ENCODE data around the gene ORMDL1. TPM values are rescaled to one million over a fixed set of nuclear protein-coding genes. Genes with fewer than 3 reads are reported as not detected.

Gene ORMDL1
- polyA plus RNA-seq, 1 donor (not counting 4 experiments of a cell fraction or from before 2014, with no cell fraction given), result 86.2 TPM

- no peak overlapping the region for H3K9ac ChIP-seq (ENCODE audit: control insufficient read depth, extremely low read depth, insufficient read depth, low read length)
- FAIRE-seq, result no peak
- H3K4me3 ChIP-seq (ENCODE audit: control insufficient read depth in 2 of 3, extremely low read depth in 1 of 3, insufficient read depth in 2 of 3, low read depth in 1 of 3, low read length in 3 of 3), result no peak overlapping the region
- no peak overlapping the region for H3K27ac ChIP-seq (ENCODE audit: control insufficient read depth, insufficient read depth, low read length)
- no peaks in the 10 kb centered on the region for H3K9me1 ChIP-seq (ENCODE audit: control insufficient read depth, extremely low read depth, insufficient read depth, low read length)
- no peaks in the 10 kb centered on the region for H3K27me3 ChIP-seq (ENCODE audit: control insufficient read depth, extremely low read depth, insufficient read depth, low read length)
- H3K4me1 ChIP-seq (ENCODE audit: control insufficient read depth, extremely low read depth, insufficient read depth, low read length), result no peaks in the 10 kb centered on the region
- H3K79me2 ChIP-seq (ENCODE audit: control insufficient read depth, insufficient read depth, low read length), result no peaks in the 10 kb centered on the region
- no peak overlapping the region for H2AFZ ChIP-seq (ENCODE audit: control insufficient read depth, low read length)
- peaks cover 1 to 3% of the 10 kb centered on the region in 2 experiments for H3K36me3 ChIP-seq (ENCODE audit: control insufficient read depth in 2 of 2, extremely low read depth in 1 of 2, insufficient read depth in 2 of 2, low read length in 2 of 2)
- no peaks in the 10 kb centered on the region for H3K9me3 ChIP-seq (ENCODE audit: control insufficient read depth, low read depth, low read length)
- DNase-seq (ENCODE audit: low read depth, low spot score), result no peak
- TF ChIP-seq CTCF (optimal IDR thresholded peaks at IDR 0.05 in 1 of 3, IDR thresholded peaks at IDR 0.05 in 1 of 3, conservative IDR thresholded peaks at IDR 0.05 in 1 of 3; ENCODE audit: extremely low read depth in 1 of 3, insufficient read depth in 2 of 3, low read length in 3 of 3) (no peak), EZH2 (IDR thresholded peaks at IDR 0.05; ENCODE audit: low read length) (no peak)
- no peak overlapping the region for H3K4me2 ChIP-seq (ENCODE audit: control insufficient read depth, extremely low read depth, insufficient read depth, low read depth, low read length)
- H4K20me1 ChIP-seq (ENCODE audit: control insufficient read depth, extremely low read depth, insufficient read depth, low read length), result no peaks in the 10 kb centered on the region
- dilution Hi-C loops (cut with MboI; ENCODE audit: extremely low pct_ligation_motif_present, low sequenced_read_pairs), result no loop called here
Observed at GRCh38 chr2:189819297-189819704, 35.2 kb upstream of the ORMDL1 start.

GRCh38 chr2:189818249-189819038 lies 34.3 kb upstream of the ORMDL1 start:
- FAIRE-seq, result no peak
- H3K4me2 ChIP-seq (ENCODE audit: control insufficient read depth, extremely low read depth, insufficient read depth, low read depth, low read length), result no peak overlapping the region
- no peak for DNase-seq (ENCODE audit: low read depth, low spot score)
- no peaks in the 10 kb centered on the region for H3K79me2 ChIP-seq (ENCODE audit: control insufficient read depth, insufficient read depth, low read length)
- H3K9ac ChIP-seq (ENCODE audit: control insufficient read depth, extremely low read depth, insufficient read depth, low read length), result no peak overlapping the region
- H3K4me3 ChIP-seq (ENCODE audit: control insufficient read depth in 2 of 3, extremely low read depth in 1 of 3, insufficient read depth in 2 of 3, low read depth in 1 of 3, low read length in 3 of 3), result no peak overlapping the region
- dilution Hi-C loops (cut with MboI; ENCODE audit: extremely low pct_ligation_motif_present, low sequenced_read_pairs), result no loop called here
- no peaks in the 10 kb centered on the region for H4K20me1 ChIP-seq (ENCODE audit: control insufficient read depth, extremely low read depth, insufficient read depth, low read length)
- no peaks in the 10 kb centered on the region for H3K9me1 ChIP-seq (ENCODE audit: control insufficient read depth, extremely low read depth, insufficient read depth, low read length)
- H3K36me3 ChIP-seq (ENCODE audit: control insufficient read depth in 2 of 2, extremely low read depth in 1 of 2, insufficient read depth in 2 of 2, low read length in 2 of 2), result peaks cover 1 to 3% of the 10 kb centered on the region in 2 experiments
- no peak overlapping the region for H3K27ac ChIP-seq (ENCODE audit: control insufficient read depth, insufficient read depth, low read length)
- H3K27me3 ChIP-seq (ENCODE audit: control insufficient read depth, extremely low read depth, insufficient read depth, low read length), result no peaks in the 10 kb centered on the region
- no peaks in the 10 kb centered on the region for H3K9me3 ChIP-seq (ENCODE audit: control insufficient read depth, low read depth, low read length)
- TF ChIP-seq CTCF (optimal IDR thresholded peaks at IDR 0.05 in 1 of 3, IDR thresholded peaks at IDR 0.05 in 1 of 3, conservative IDR thresholded peaks at IDR 0.05 in 1 of 3; ENCODE audit: extremely low read depth in 1 of 3, insufficient read depth in 2 of 3, low read length in 3 of 3) (no peak), EZH2 (IDR thresholded peaks at IDR 0.05; ENCODE audit: low read length) (no peak)
- H3K4me1 ChIP-seq (ENCODE audit: control insufficient read depth, extremely low read depth, insufficient read depth, low read length), result no peaks in the 10 kb centered on the region
- no peak overlapping the region for H2AFZ ChIP-seq (ENCODE audit: control insufficient read depth, low read length)

Data from keratinocyte (primary cell).